Sigmoid colon (tissue), 4 donors: ENCODE measurements around the gene MRPL19.

Experiments used
- EP300 ChIP-seq, 4 donors: sonication (generic); formaldehyde crosslinking; IDR thresholded peaks; one replicate each; pipeline ENCODE4 v1.6.1; 2017; ENCODE audit warnings: antibody characterized with exemption in 4 of 4
- POLR2A ChIP-seq, 2 donors: fragments of 450-650 bp; IDR thresholded peaks; one replicate each; pipeline ENCODE4 v1.6.1; 2016; ENCODE audit warnings: antibody characterized with exemption in 2 of 2, mild to moderate bottlenecking in 2 of 2, moderate library complexity in 2 of 2
- TF ChIP-seq, protein P1 (sequence below), 4 experiments: fragments of 450-650 bp in 3 of 4; fragments of 200-600 bp in 1 of 4; IDR thresholded peaks; one replicate each; pipeline ENCODE4 v1.5.1; 2016 to 2019; ENCODE audit warnings: antibody characterized with exemption in 4 of 4, mild to moderate bottlenecking in 3 of 4, moderate library complexity in 2 of 4

DNA sequence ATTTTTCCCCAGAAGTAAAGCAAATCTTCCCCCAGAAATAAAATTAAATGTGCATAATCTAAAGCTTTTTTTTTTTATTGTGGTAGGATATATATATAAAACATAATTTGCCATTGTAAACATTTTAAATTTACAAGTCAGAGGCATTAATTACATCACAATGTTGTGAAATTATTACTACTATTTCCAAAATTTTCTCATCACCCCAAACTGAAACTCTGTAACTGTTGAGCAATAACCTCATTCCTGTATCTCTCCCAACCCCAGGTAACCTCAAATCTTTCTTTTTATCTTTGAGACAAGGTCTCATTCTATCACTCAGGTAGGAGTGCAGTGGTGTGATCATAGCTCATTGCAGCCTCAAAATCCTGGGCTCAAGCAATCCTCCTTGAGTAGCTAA is 11.2 kb downstream of the MRPL19 start:
- TF ChIP-seq, protein P1, sequence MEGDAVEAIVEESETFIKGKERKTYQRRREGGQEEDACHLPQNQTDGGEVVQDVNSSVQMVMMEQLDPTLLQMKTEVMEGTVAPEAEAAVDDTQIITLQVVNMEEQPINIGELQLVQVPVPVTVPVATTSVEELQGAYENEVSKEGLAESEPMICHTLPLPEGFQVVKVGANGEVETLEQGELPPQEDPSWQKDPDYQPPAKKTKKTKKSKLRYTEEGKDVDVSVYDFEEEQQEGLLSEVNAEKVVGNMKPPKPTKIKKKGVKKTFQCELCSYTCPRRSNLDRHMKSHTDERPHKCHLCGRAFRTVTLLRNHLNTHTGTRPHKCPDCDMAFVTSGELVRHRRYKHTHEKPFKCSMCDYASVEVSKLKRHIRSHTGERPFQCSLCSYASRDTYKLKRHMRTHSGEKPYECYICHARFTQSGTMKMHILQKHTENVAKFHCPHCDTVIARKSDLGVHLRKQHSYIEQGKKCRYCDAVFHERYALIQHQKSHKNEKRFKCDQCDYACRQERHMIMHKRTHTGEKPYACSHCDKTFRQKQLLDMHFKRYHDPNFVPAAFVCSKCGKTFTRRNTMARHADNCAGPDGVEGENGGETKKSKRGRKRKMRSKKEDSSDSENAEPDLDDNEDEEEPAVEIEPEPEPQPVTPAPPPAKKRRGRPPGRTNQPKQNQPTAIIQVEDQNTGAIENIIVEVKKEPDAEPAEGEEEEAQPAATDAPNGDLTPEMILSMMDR (IDR thresholded peaks at IDR 0.05), result no peak
- TF ChIP-seq POLR2A (IDR thresholded peaks at IDR 0.05) (no peak), EP300 (IDR thresholded peaks at IDR 0.05) (no peak)
